ENCODE data around the gene KRT35. TPM values are rescaled to one million over a fixed set of nuclear protein-coding genes. Genes with fewer than 3 reads are reported as not detected.

The KRT35 gene
- total RNA-seq, 1 experiment from 2014 or later, result not detected

DNA sequence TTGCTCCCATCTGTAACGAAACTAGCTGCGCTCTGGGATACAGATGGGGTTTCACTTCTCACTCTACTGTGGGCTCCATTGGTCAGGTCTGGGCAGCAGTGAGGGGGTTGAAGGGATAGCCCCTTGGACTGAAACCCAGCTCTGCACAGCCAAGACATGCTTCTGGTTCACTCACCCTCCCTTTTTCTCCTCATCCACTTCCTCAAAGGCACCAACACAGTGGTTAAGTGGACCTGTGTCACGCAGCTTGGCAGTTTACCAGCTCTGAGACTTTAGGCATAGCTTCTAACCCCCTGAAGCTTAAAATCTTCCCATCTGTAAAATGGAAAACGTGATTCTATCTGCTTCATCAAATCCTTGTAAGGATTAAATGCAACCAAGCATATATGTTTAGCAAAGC, 28.7 kb downstream of the KRT35 start:
- no peaks in the 10 kb centered on the region for H3K27me3 ChIP-seq (ENCODE audit: insufficient read depth, low read length)
- no peaks in the 10 kb centered on the region for H3K79me2 ChIP-seq (ENCODE audit: insufficient read depth, low read length)
- no peak overlapping the region for H3K4me3 ChIP-seq (replicated peaks in 1 of 2; ENCODE audit: low read depth in 1 of 2, low read length in 2 of 2)
- no peaks in the 10 kb centered on the region for H4K20me1 ChIP-seq (ENCODE audit: insufficient read depth)
- H3K9me3 ChIP-seq (ENCODE audit: control insufficient read depth in 1 of 2, insufficient read depth in 1 of 2, low read depth in 1 of 2, low read length in 2 of 2), result no peaks in the 10 kb centered on the region
- CTCF ChIA-PET, result interaction anchor here (1.1 kb wide), 1 partner anchor 97 kb away, joined by 3 read pairs; no protein-coding TSS in a partner anchor
- DNase-seq (ENCODE audit: low read depth, low spot score), result no peak
- H2AFZ ChIP-seq (ENCODE audit: low read depth, low read length, poor library complexity, severe bottlenecking), result no peak overlapping the region
- ATAC-seq, result no peak
- no peak for TF ChIP-seq CEBPB (IDR thresholded peaks at IDR 0.05; ENCODE audit: low read depth)
- TF ChIP-seq, protein P1, sequence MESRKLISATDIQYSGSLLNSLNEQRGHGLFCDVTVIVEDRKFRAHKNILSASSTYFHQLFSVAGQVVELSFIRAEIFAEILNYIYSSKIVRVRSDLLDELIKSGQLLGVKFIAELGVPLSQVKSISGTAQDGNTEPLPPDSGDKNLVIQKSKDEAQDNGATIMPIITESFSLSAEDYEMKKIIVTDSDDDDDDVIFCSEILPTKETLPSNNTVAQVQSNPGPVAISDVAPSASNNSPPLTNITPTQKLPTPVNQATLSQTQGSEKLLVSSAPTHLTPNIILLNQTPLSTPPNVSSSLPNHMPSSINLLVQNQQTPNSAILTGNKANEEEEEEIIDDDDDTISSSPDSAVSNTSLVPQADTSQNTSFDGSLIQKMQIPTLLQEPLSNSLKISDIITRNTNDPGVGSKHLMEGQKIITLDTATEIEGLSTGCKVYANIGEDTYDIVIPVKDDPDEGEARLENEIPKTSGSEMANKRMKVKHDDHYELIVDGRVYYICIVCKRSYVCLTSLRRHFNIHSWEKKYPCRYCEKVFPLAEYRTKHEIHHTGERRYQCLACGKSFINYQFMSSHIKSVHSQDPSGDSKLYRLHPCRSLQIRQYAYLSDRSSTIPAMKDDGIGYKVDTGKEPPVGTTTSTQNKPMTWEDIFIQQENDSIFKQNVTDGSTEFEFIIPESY (IDR thresholded peaks at IDR 0.05; ENCODE audit: extremely low read depth, insufficient replicate concordance, low read length), result no peak
- TF ChIP-seq SRF (IDR thresholded peaks at IDR 0.05; ENCODE audit: low read depth), result no peak
- TF ChIP-seq, protein P2, sequence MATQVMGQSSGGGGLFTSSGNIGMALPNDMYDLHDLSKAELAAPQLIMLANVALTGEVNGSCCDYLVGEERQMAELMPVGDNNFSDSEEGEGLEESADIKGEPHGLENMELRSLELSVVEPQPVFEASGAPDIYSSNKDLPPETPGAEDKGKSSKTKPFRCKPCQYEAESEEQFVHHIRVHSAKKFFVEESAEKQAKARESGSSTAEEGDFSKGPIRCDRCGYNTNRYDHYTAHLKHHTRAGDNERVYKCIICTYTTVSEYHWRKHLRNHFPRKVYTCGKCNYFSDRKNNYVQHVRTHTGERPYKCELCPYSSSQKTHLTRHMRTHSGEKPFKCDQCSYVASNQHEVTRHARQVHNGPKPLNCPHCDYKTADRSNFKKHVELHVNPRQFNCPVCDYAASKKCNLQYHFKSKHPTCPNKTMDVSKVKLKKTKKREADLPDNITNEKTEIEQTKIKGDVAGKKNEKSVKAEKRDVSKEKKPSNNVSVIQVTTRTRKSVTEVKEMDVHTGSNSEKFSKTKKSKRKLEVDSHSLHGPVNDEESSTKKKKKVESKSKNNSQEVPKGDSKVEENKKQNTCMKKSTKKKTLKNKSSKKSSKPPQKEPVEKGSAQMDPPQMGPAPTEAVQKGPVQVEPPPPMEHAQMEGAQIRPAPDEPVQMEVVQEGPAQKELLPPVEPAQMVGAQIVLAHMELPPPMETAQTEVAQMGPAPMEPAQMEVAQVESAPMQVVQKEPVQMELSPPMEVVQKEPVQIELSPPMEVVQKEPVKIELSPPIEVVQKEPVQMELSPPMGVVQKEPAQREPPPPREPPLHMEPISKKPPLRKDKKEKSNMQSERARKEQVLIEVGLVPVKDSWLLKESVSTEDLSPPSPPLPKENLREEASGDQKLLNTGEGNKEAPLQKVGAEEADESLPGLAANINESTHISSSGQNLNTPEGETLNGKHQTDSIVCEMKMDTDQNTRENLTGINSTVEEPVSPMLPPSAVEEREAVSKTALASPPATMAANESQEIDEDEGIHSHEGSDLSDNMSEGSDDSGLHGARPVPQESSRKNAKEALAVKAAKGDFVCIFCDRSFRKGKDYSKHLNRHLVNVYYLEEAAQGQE (IDR thresholded peaks at IDR 0.05; ENCODE audit: low read depth), result no peak
- no peak for TF ChIP-seq SIN3A (IDR thresholded peaks at IDR 0.05; ENCODE audit: low read depth)
- TF ChIP-seq EGR1 (IDR thresholded peaks at IDR 0.05; ENCODE audit: low read depth), result no peak
- TF ChIP-seq SP1 (IDR thresholded peaks at IDR 0.05; ENCODE audit: low read depth), result no peak
- no peak for TF ChIP-seq YY1 (IDR thresholded peaks at IDR 0.05; ENCODE audit: extremely low read depth, insufficient replicate concordance, low read depth, low read length)
- TF ChIP-seq FOSL1 (IDR thresholded peaks at IDR 0.05; ENCODE audit: low read depth), result no peak
- no peak for TF ChIP-seq POLR2A (IDR thresholded peaks at IDR 0.05; ENCODE audit: borderline replicate concordance, extremely low read depth, insufficient read depth, insufficient read length)
- no peak for TF ChIP-seq EZH2 (IDR thresholded peaks at IDR 0.05)
- no peak for TF ChIP-seq POLR2AphosphoS5 (IDR thresholded peaks at IDR 0.05; ENCODE audit: low read depth, low read length)
- TF ChIP-seq, protein P3, sequence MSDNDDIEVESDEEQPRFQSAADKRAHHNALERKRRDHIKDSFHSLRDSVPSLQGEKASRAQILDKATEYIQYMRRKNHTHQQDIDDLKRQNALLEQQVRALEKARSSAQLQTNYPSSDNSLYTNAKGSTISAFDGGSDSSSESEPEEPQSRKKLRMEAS (IDR thresholded peaks at IDR 0.05), result no peak
- no peak for TF ChIP-seq TCF7L2 (IDR thresholded peaks at IDR 0.05; ENCODE audit: borderline replicate concordance, extremely low read depth, insufficient read depth, insufficient read length)
- TF ChIP-seq, protein P4, sequence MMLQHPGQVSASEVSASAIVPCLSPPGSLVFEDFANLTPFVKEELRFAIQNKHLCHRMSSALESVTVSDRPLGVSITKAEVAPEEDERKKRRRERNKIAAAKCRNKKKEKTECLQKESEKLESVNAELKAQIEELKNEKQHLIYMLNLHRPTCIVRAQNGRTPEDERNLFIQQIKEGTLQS (IDR thresholded peaks at IDR 0.05), result no peak
- TF ChIP-seq JUND (IDR thresholded peaks at IDR 0.05), result no peak
- TF ChIP-seq EZH2phosphoT487 (IDR thresholded peaks at IDR 0.05; ENCODE audit: borderline replicate concordance), result no peak
- no peak for TF ChIP-seq CBX3 (IDR thresholded peaks at IDR 0.05; ENCODE audit: low read depth)
- no peak for TF ChIP-seq RAD21 (IDR thresholded peaks at IDR 0.05; ENCODE audit: low read depth)
- BruUV-seq (replicated peaks), result no TSS peak
- H3K36me3 ChIP-seq (ENCODE audit: control insufficient read depth in 1 of 2, insufficient read depth in 2 of 2, low read length in 2 of 2), result no peaks in the 10 kb centered on the region
- POLR2A ChIA-PET, result no interaction called here
- no peak overlapping the region for H3K9ac ChIP-seq (ENCODE audit: low read length)
- intact Hi-C loops (cut with micrococcal nuclease), result no loop called here
- peaks cover 2 to 17% of the 10 kb centered on the region in 2 experiments; a peak in 2 of 4 replicates for H3K4me1 ChIP-seq (ENCODE audit: control insufficient read depth in 1 of 2, insufficient read depth in 2 of 2, low read length in 2 of 2)
- H3K4me2 ChIP-seq (ENCODE audit: low read length), result no peak overlapping the region
- no peak overlapping the region for H3K27ac ChIP-seq (ENCODE audit: low read depth, low read length)
- no peaks in the 10 kb centered on the region for H3K9me2 ChIP-seq (ENCODE audit: insufficient read depth)
- RAD21 ChIA-PET (ENCODE audit: low non-redundant PET in 1 of 2, low total read pairs in 2 of 2, uncharacterized antibody in 2 of 2, unreplicated experiment in 2 of 2), result no interaction called here

Measured in HCT116 (cell line).